HG03064 (cell line): Measurements from ENCODE around the gene BIN1.
"Not testable (repeated sequence)": the region's sequence is repeated elsewhere in the genome, so short reads cannot be mapped to it uniquely, and the experiment has no call there.

ENCODE experiments used
- ATAC-seq: cut with Tn5 transposase; IDR thresholded peaks from one replicate; pipeline ENCODE4 v1.9.1; 2021; ENCODE audit warnings: low read depth; ENCODE audit not compliant: unreplicated experiment

The BIN1 gene

DNA sequence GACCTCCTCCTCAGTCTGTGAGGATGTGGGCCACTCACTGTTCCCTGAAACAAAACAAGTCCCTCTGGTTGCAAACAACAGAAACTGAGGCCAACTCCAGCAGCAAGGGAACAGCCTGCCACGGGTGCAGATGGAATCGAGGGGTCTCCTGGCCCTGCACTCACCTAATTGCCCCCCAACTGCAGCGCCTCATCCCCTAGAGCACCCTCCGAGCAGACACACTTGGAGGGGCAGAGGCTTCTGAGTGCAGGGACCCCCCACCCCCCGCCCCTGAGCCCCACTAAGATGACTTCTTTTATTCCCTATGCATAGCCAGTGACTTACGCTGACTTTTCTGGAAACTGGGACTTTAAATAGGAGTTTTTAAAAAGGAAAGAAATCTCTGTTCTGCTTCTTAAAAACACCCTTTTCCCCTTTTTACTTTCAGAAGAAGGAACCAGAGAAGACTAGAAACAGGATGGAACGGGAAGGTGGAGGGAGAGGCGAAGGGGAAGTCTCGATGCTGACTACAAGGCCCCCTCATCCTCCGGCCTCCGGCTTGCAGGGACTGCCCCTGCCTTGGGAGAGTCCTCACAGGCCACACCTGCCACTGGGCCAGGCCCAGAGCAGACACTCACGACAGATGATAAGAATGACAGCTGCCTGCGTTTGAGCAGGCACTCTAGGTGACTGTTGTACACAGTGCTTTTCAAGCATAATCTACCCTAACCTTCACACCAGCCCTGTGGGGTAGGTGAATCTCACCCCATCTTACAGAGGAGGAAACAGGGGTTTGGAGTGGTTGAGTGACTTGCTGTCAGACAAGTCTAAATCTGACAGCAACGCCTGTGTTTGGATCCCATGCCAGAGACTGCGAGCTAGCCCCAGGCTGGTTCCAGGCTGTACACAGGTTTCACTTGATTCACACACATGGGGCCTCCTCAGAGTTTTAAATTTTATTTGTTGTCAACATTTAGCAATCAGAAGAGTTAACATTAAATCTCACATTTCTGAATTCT lies 28.2 kb upstream of the BIN1 start:
- ATAC-seq = no peak

DNA sequence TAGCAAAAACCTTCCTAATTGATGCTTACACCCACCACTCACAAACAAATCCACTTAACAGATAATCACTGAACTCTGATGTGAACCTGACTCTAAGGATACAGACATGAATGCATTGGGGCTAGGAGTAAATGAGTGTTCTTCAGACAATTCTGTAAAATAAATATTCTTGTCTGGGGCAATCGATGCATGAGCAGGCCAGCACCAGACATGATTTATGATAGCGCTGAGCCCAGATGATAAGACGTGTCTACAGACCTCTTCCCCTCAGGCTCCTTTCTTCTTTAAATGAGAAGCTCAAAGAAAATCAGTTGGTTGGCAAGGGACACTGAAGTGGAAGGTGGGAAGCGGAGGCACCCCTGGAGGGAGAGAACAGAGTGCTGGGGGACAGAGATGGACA lies 27.3 kb upstream of the BIN1 start:
- ATAC-seq = no peak

DNA sequence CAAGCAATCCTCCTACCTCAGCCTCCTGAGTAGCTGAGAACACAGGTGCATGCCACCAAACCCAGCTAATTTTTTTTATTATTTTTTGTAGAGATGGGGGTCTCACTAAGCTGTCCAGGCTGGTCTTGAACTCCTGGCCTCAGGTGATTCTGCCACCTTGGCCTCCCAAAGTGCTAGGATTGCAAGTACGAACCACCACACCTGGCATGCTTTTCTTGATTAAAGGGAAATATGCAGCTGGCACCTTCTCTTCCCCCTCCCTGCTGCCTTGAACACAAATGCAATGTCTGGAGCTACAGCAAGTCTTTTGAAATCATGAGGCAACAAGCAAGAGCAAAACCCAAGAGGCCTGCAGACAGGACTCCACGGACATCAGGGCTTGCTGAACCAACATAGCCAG lies 26.8 kb upstream of the BIN1 start:
- no peak for ATAC-seq

DNA sequence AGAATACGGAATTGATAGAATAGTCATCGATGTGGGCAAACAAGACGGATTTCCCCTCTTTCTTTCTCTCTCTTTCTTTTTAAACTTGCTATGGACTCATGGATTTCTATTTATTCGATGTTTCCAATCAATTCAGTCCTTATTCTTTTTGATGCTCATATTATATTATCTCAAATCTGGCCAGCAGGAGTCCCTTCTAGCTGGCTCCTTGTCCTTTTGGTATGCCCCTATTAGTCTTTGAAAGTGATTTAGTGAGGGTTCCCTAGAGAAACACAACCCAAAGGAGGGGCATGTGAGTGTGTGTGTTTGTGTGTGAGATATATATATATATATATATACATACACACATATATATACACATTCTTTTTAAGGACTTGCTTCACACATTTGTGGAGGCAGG lies 23.5 kb upstream of the BIN1 start:
- no peak for ATAC-seq

DNA sequence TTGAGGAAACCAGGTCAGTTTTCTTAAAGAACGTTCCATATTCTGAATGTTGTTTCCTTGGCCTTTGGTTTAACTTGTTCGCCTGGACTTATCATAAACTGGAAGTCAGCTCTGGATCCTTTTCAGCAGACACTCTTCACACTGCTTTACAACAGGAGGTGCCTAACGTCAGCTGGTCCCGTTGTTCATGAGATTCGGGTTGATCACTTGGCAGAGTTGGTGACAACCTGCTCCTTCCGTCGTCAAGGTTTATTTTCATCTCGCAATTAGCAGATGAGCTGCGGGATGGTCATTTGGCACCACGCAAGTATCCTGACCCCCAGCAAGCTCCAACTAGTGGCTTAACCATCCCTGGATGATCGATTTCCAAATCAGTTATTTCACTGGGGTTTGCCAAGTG lies 23.0 kb upstream of the BIN1 start:
- no peak for ATAC-seq

DNA sequence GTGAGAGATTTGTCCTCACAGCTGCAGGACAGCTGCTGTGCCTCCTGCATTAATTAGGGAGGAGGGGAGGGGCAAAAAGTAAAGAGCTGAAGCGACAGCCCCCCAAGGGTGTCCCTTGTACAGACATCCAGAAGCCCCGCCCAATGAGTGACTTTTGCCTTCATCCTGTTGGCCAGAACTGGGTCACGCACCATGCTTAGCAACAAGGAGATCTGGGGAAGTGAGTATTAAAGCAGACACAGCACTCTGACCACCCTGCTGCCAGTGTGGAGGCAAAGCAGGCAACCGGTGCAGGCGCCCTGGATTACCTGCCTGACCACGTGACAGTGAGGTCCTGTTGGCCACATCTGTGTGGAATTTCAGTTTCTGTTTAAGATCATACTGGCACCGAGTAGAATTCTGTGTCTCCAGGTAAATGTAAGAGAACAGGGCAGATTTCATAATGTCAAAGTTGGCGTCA lies 21.5 kb upstream of the BIN1 start:
- peak; percentile 90 for ATAC-seq

GRCh38 chr2:127125821-127126220 lies 18.9 kb upstream of the BIN1 start:
- ATAC-seq = no peak

- no peak for ATAC-seq
Observed at GRCh38 chr2:127124426-127124825, 17.5 kb upstream of the BIN1 start.

DNA sequence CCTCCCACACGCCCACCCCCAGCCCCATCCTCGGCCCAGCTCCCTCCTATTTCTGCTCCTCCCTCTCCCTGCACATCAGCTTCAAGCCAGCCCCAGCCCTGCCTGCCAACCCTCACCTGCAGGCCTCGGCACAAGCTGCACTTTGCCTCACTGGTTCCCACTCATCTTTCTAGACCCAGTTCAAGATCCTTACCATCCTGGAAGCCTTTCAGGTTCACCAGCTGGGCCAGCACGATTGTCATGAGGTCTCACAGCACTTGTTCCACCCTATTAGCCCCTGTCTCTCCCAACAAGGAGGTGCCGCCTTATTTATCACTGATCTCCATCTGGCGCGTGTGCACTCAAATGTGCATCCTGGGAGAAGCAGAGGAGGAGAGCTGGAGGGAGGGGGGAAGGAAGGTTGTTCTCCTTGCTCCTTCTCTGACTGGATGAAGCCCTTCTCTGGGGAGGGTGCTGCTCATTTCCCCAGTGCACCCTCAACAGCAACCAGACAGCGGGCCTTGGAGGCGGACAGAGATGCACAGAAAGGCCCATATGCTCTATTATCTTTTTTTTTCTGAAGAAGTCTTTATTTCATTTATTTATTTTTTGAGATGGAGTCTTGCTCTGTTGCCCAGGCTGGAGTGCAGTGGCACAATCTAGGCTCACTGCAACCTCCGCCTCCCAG lies 15.5 kb upstream of the BIN1 start:
- no peak for ATAC-seq

DNA sequence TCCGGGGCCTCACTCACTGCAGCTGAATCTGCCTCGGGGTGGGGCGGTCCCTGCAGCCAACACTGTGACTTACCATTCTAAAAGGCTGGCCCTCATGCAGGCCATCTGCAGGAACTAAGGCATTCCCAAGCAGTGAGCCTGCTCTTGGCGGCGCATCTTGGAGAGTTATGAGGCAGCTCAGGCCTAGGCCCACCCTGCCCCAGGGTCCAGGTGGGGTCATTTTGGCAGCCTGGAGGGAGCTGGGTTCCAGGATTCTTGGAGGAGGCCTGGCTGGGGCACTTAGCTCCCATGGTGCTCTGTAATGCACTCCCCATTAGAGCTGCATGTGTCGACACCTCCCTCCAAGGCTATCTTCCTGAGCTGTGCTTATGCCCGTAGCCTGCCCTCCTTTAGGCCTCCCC lies 14.8 kb upstream of the BIN1 start:
- no peak for ATAC-seq

DNA sequence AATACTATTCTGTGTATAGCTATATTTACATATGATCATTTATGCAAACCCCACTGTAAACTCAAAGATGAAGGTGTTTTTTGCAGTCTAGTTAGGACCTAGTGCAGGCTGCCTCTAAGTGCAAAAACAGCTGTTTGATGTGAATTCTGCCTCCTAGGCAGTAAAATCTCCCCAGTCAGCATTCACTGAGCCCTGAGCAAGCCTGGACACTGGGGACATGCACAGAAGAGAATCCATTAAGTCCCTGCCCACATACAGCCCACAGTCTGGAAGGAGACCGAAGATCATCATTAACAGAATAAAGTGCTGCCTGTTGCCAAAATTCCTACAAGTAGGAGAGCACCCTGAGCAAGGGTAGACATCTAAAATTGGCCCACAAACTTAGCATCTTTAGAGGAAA lies 14.4 kb upstream of the BIN1 start:
- no peak for ATAC-seq

DNA sequence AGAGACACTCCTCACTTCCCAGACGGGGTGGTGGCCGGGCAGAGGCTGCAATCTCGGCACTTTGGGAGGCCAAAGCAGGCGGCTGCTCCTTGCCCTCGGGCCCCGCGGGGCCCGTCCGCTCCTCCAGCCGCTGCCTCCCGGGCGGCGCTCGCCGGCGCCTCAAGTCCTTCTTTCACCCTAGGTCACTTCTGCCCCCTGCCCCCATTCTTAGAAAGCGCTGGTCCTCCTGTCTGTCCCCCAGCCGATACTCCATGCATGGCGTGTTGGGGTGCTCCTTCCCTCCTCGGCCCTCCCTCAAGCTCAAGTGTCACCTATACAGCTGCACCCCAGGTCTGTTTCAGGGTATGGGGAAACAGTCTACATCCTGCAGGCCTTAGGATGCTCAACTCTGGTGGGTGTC lies 13.5 kb upstream of the BIN1 start:
- ATAC-seq = not testable (repeated sequence)

- ATAC-seq = no peak
Observed at GRCh38 chr2:127118467-127118866, 11.5 kb upstream of the BIN1 start.

GRCh38 chr2:127118038-127118437 lies 11.1 kb upstream of the BIN1 start:
- no peak for ATAC-seq

DNA sequence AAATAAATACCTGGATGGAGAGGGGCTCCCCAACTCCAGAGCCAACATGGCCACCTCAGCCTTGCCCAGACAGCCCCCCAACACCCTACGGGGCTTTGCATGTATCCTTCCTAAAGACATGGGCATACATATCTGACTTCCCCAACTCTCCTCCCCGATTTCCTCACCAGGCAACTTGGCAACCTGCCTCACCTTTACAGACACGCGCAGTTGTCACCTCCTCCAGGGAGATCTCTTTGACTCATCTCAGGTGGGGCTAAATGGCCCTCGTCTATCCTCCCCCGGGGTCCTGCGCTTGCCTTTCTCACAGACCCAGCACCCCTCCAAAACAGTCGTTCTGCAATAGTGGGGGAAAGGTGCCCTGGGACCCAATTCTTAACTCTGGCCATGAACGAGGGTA lies 10.6 kb upstream of the BIN1 start:
- no peak for ATAC-seq

GRCh38 chr2:127115471-127116199 lies 8.7 kb upstream of the BIN1 start:
- no peak for ATAC-seq

DNA sequence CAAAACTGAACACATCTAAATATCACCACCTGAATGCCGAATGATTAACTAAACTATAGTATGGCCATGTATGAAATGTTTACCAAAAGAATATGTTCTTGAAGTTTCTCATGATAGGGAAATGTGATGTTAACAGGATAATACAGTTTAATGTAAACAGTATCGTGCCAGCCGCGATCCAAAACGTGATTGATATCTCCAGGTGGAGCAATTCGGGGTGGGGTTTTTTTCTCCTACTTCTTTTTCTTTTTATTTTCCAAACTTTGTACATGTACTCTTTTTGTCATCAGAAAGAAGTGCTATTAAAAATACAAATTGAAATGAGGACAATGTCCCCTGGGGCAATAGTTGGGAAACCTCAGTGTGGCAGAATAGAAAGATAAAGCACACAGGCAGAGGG lies 4.0 kb upstream of the BIN1 start:
- ATAC-seq = no peak

DNA sequence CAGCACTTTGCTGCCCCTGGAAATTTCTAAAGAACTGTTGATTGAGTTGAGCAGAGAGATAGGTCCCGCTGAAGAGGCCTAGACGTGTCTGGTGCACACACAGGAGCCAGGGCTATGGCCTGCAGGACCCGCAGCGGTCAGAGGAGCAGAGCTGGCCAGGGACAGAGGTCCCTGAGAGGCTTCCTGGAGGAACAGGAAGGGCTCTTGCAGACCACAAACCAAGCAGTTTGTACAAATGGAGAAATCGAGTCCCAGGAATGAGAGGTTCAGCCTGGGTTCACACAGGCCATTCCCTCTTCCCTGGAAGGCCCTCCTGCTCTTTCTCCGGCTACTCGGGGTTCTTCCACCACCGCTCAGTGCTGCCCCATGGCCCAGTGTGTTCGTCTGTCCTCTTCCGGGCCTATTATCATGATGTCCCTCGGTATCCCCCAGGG lies 1.2 kb upstream of the BIN1 start:
- ATAC-seq = no peak

GRCh38 chr2:127107622-127107999 lies 657 bp upstream of the BIN1 start:
- ATAC-seq = peak; percentile 11

DNA sequence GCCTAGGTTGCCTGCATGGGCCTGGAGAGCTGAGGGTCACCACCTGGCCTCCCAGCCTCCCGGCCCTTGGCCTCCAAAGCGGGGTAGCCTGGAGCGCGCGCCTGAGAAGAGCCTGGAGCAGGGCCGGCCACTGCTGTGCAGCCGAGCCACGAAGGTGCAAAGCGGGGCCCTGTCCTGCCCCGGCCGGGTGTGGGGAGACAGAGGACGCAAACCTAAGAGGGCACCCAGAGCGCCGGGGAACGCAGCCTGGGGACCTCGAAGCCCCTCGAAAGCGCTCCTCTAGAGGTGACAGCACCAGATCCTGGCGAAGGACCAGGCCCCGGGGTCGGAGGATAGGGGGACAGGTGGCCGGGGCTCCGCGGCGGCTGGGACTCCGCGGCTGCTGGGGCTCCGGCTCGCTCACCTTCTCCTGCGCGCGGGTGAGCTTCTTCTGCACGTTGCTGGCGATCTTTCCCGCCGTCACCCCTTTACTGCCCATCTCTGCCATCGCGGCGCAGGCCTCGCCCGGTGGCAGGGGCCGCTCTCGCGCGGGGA lies 430 bp downstream of the BIN1 start:
- ATAC-seq = peak; percentile 22
